Activated T-helper 2 cell treated with anti-CD3 and anti-CD28 coated beads, Interferon-gamma antibody, Interleukin-2, Interleukin-4, amounts not matched to agents 10 μg/mL and 5 μg/mL and 100 μg/mL, durations not matched to agents 14 hours and 24 hours and 36 hours (primary cell): ENCODE data around the gene FGF14. TPM values are rescaled to one million over a fixed set of nuclear protein-coding genes. Genes with fewer than 3 reads are reported as not detected.
A peak's percentile ranks its signal among the peaks of the same experiment; 100 is the strongest.

Source experiments
- DNase-seq: peaks from one replicate; pipeline ENCODE4 v3.0.0; 2021; ENCODE audit warnings: low spot score
- H3K27ac Mint-ChIP-seq: one replicate; pipeline ENCODE4 v1.8.0; 2021; ENCODE audit warnings: mixed read lengths
- H3K27me3 Mint-ChIP-seq: one replicate; pipeline ENCODE4 v1.8.0; 2021; ENCODE audit warnings: low read depth, mixed read lengths
- H3K36me3 Mint-ChIP-seq: one replicate; pipeline ENCODE4 v1.8.0; 2021; ENCODE audit warnings: low read depth, mixed read lengths
- H3K4me1 Mint-ChIP-seq: one replicate; pipeline ENCODE4 v1.8.0; 2021; ENCODE audit warnings: low read depth, mixed read lengths
- H3K4me3 Mint-ChIP-seq: one replicate; pipeline ENCODE4 v1.8.0; 2021; ENCODE audit warnings: low read depth, mild to moderate bottlenecking, moderate library complexity, mixed read lengths
- H3K9me3 Mint-ChIP-seq: one replicate; pipeline ENCODE4 v1.8.0; 2021; ENCODE audit warnings: mixed read lengths
- intact Hi-C: fragments of 100-400 bp; cut with micrococcal nuclease; formaldehyde crosslinking; loops from one replicate; pipeline ENCODE4 v1.15.1; 2023
- total RNA-seq: library from RNA; stranded (reverse); gene quantifications from 2 replicates; pipeline ENCODE4 v1.2.3, GENCODE V29; 2022

The FGF14 gene
- total RNA-seq, 1 donor from 2014 or later, result not detected

DNA sequence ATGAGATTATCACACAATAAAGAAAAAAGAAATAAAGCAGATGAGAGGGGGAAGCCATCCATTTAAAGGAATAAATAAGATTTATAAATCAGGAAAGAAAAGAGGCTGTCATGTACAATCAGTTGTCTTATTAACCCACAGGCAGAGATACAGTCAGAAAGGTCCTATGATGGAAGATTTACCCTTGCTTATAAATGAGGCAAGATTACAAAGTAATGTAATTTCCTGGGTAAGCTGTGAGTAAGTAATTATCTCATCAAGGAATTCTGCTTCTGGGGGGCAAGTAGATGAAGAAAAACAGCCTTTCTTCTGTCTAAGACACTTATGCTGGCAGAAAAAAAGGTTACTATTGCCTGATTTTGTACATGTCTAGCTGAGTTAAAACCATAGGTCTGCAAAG is 146.4 kb downstream of the FGF14 start:
- no peaks in the 10 kb centered on the region for H3K36me3 Mint-ChIP-seq
- DNase-seq, result no peak
- H3K9me3 Mint-ChIP-seq, result peaks cover 8% of the 10 kb centered on the region
- H3K4me1 Mint-ChIP-seq, result no peaks in the 10 kb centered on the region
- no peak overlapping the region for H3K27ac Mint-ChIP-seq
- H3K4me3 Mint-ChIP-seq, result no peak overlapping the region
- no peaks in the 10 kb centered on the region for H3K27me3 Mint-ChIP-seq
- intact Hi-C loops, result no loop called here

DNA sequence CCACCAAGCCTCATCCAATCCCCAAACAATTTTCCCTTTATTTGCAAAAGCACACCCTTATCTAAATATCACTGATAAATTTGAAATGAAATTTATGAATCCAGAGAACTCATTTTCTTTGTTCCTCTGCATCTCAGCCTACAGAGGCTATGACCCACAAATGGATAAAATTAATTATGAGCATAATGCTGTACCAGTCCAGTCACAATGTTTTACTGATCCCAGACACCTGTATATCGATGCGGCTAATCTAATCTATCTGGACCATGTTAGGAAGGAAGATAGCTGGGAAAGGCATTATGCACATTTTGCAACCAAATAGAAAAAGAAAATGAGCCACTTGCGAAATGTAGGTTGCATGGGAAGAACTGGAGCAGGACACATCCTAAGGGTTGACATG is 150.0 kb downstream of the FGF14 start:
- Mint-ChIP-seq H3K27me3 (no peaks in the 10 kb centered on the region), H3K36me3 (no peaks in the 10 kb centered on the region), H3K4me3 (no peak overlapping the region), H3K27ac (no peak overlapping the region), H3K9me3 (peaks cover 4% of the 10 kb centered on the region), H3K4me1 (no peaks in the 10 kb centered on the region)
- no peak for DNase-seq
- intact Hi-C loops, result no loop called here

GRCh38 chr13:102250448-102250847 is 151.4 kb downstream of the FGF14 start:
- H3K9me3 Mint-ChIP-seq, result peaks cover 4% of the 10 kb centered on the region
- H3K4me3 Mint-ChIP-seq, result no peak overlapping the region
- no peaks in the 10 kb centered on the region for H3K36me3 Mint-ChIP-seq
- no peak overlapping the region for H3K27ac Mint-ChIP-seq
- no peak for DNase-seq
- no peaks in the 10 kb centered on the region for H3K4me1 Mint-ChIP-seq
- no peaks in the 10 kb centered on the region for H3K27me3 Mint-ChIP-seq
- intact Hi-C loops, result no loop called here

GRCh38 chr13:102244607-102245227 is 157.1 kb downstream of the FGF14 start:
- H3K36me3 Mint-ChIP-seq, result no peaks in the 10 kb centered on the region
- H3K9me3 Mint-ChIP-seq, result no peaks in the 10 kb centered on the region
- H3K27me3 Mint-ChIP-seq, result peaks cover 2% of the 10 kb centered on the region
- no peaks in the 10 kb centered on the region for H3K4me1 Mint-ChIP-seq
- H3K27ac Mint-ChIP-seq, result no peak overlapping the region
- no peak for DNase-seq
- H3K4me3 Mint-ChIP-seq, result no peak overlapping the region
- intact Hi-C loops, result no loop called here

DNA sequence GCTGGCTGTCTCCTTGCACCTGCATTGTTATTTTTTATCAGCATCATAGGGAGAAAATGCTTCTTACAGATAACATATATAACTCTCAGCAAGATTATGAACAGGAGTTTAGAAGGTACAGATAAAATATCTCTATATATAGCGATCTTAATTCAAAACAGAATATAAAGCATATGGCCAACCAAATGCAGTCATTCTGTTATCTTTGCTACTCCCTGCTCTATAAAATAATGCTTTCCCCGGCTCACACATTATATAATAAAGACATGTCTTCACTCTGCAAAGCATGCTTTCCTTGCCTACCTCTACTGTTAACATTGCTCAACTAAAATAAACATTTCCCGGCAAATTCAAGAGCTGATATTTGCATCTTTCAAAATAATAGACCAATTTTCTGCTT is 161.7 kb downstream of the FGF14 start:
- H3K27ac Mint-ChIP-seq, result no peak overlapping the region
- no peaks in the 10 kb centered on the region for H3K4me1 Mint-ChIP-seq
- H3K4me3 Mint-ChIP-seq, result no peak overlapping the region
- H3K9me3 Mint-ChIP-seq, result no peaks in the 10 kb centered on the region
- H3K27me3 Mint-ChIP-seq, result peaks cover 2% of the 10 kb centered on the region
- H3K36me3 Mint-ChIP-seq, result no peaks in the 10 kb centered on the region
- intact Hi-C loops, result no loop called here
- DNase-seq, result no peak

DNA sequence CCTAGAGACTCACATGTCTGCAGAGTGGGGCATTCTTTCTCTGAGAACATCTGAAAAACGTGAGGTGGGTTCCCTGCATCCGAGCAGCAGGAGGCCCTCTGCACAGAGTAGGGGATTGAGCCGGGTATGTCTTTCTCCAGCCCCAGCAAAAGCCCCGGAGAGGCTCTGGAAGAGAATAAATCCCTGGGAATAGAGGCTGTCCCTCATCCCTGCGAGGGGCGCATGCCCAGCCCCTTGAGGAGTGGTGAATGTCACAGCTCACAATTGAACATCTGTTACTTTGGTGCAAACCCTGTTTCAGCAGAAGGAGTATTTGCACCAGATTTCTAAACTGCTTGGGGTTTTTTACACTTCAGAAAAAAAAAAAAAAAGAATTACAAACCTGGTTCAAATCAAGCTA is 164.6 kb downstream of the FGF14 start:
- intact Hi-C loops, result no loop called here
- no peak for DNase-seq
- peaks cover 2% of the 10 kb centered on the region for H3K27me3 Mint-ChIP-seq
- no peak overlapping the region for H3K27ac Mint-ChIP-seq
- no peaks in the 10 kb centered on the region for H3K36me3 Mint-ChIP-seq
- peaks cover 3% of the 10 kb centered on the region for H3K4me1 Mint-ChIP-seq
- H3K4me3 Mint-ChIP-seq, result no peak overlapping the region
- no peaks in the 10 kb centered on the region for H3K9me3 Mint-ChIP-seq

GRCh38 chr13:102236830-102237229 is 165.0 kb downstream of the FGF14 start:
- Mint-ChIP-seq H3K27ac (no peak overlapping the region), H3K9me3 (no peaks in the 10 kb centered on the region), H3K4me3 (no peak overlapping the region), H3K27me3 (peaks cover 2% of the 10 kb centered on the region), H3K36me3 (no peaks in the 10 kb centered on the region), H3K4me1 (peaks cover 3% of the 10 kb centered on the region)
- DNase-seq, result no peak
- intact Hi-C loops, result no loop called here

- H3K4me1 Mint-ChIP-seq, result peaks cover 3% of the 10 kb centered on the region
- H3K27ac Mint-ChIP-seq, result no peak overlapping the region
- intact Hi-C loops, result no loop called here
- H3K27me3 Mint-ChIP-seq, result peaks cover 2% of the 10 kb centered on the region
- no peaks in the 10 kb centered on the region for H3K36me3 Mint-ChIP-seq
- no peaks in the 10 kb centered on the region for H3K9me3 Mint-ChIP-seq
- no peak for DNase-seq
- H3K4me3 Mint-ChIP-seq, result no peak overlapping the region
These were observed 165.5 kb downstream of the FGF14 start for GRCh38 chr13:102236341-102236740.

DNA sequence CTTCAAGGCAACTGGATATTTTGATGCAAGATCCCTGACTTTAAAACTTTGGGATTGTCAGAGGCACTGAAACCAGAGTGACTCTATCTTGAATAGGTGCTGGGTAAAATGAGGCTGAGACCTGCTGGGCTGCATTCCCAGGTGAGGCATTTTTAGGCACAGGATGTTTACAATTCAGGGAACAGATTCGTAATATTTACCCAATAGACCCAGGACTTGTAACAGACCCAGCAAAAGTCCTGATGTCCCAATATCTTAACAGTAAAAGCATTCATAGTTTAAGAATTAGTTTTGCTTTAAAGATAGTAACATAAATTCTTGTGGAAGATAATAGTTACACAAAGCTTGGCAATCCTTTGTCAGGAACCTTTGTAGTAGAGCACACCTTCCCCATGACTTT is 166.2 kb downstream of the FGF14 start:
- Mint-ChIP-seq H3K4me1 (peaks cover 3% of the 10 kb centered on the region), H3K9me3 (no peaks in the 10 kb centered on the region), H3K4me3 (no peak overlapping the region), H3K36me3 (no peaks in the 10 kb centered on the region), H3K27me3 (peaks cover 2% of the 10 kb centered on the region), H3K27ac (no peak overlapping the region)
- intact Hi-C loops, result no loop called here
- DNase-seq, result no peak

DNA sequence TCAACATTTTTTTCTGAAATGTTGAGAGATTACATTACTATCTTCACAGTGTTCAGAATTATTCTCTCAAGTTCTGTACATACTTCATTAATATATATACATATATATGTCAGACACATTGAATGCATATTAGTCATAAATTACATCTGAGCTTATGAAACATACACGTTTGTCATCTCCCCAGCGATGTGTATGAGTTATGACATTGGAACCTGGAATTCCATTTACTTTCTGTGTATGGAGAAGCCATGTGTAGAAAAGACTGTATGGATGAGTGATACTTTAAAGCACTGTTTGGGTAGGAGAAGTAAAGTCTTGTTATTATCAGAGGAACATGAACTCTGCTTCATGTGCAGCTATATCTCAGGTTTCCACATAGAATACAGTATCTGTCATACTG is 167.2 kb downstream of the FGF14 start:
- peaks cover 3% of the 10 kb centered on the region for H3K4me1 Mint-ChIP-seq
- DNase-seq, result no peak
- H3K27me3 Mint-ChIP-seq, result no peaks in the 10 kb centered on the region
- no peak overlapping the region for H3K4me3 Mint-ChIP-seq
- intact Hi-C loops, result no loop called here
- no peak overlapping the region for H3K27ac Mint-ChIP-seq
- H3K9me3 Mint-ChIP-seq, result no peaks in the 10 kb centered on the region
- H3K36me3 Mint-ChIP-seq, result no peaks in the 10 kb centered on the region

- Mint-ChIP-seq H3K9me3 (no peaks in the 10 kb centered on the region), H3K36me3 (no peaks in the 10 kb centered on the region), H3K27ac (peak overlapping the region; percentile 16), H3K4me1 (peaks cover 3% of the 10 kb centered on the region), H3K27me3 (no peaks in the 10 kb centered on the region), H3K4me3 (no peak overlapping the region)
- intact Hi-C loops, result no loop called here
- no peak for DNase-seq
These were observed 168.2 kb downstream of the FGF14 start for GRCh38 chr13:102233566-102234208.

- no peak overlapping the region for H3K4me3 Mint-ChIP-seq
- no peak for DNase-seq
- H3K4me1 Mint-ChIP-seq, result peaks cover 3% of the 10 kb centered on the region
- H3K27ac Mint-ChIP-seq, result no peak overlapping the region
- H3K27me3 Mint-ChIP-seq, result no peaks in the 10 kb centered on the region
- no peaks in the 10 kb centered on the region for H3K9me3 Mint-ChIP-seq
- no peaks in the 10 kb centered on the region for H3K36me3 Mint-ChIP-seq
- intact Hi-C loops, result no loop called here
These were observed 170.4 kb downstream of the FGF14 start for GRCh38 chr13:102231479-102231878.

DNA sequence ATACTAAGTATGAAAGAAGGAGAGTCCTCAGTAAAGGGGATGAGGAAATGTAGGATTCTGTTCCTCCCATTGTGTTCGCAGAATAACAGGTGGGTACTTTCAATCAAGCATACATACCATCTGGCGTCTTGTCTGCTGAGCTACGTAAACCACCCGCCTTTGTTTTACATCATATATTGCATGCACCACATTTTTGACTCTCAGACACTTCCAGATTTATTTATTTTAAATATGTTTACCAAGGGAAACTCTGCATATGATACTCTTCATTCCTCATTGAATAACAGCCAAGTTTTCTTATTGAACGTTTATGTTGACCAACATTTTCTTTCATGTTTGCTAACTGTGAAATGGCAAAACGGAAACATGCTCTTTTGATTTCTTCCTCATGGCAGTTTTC is 174.1 kb downstream of the FGF14 start:
- Mint-ChIP-seq H3K27ac (no peak overlapping the region), H3K27me3 (no peaks in the 10 kb centered on the region), H3K4me1 (no peaks in the 10 kb centered on the region), H3K36me3 (no peaks in the 10 kb centered on the region), H3K4me3 (no peak overlapping the region), H3K9me3 (no peaks in the 10 kb centered on the region)
- no peak for DNase-seq
- intact Hi-C loops, result no loop called here
